GM12874 (cell line): Measurements from ENCODE around the gene CXXC5.

Source experiments
- TF ChIP-seq, protein P1 (sequence below): IDR thresholded peaks from 2 replicates; pipeline ENCODE4 v1.5.1; 2011; ENCODE audit warnings: low read depth, mild to moderate bottlenecking, control low read depth, low read length, moderate library complexity; ENCODE audit not compliant: insufficient read depth

The CXXC5 gene

DNA sequence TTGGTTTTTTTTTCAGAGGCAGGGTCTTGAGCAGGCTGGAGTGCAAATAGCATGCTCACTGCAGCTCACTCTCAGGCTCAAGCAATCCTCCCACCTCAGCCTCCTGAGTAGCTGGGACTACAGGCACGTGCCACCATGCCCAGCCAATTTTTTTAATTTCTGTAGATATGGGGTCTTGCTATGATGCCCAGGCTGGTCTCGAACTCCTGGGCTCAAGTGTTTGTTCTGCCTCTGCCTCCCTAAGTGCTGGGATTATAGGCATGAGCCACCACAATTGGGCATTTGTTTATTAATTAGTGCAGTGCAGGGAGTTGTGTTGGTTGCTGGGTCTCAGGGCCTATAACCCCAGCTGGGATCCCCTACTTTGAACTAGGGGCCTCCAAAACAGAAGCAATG, 47.0 kb downstream of the CXXC5 start:
- TF ChIP-seq, protein P1, sequence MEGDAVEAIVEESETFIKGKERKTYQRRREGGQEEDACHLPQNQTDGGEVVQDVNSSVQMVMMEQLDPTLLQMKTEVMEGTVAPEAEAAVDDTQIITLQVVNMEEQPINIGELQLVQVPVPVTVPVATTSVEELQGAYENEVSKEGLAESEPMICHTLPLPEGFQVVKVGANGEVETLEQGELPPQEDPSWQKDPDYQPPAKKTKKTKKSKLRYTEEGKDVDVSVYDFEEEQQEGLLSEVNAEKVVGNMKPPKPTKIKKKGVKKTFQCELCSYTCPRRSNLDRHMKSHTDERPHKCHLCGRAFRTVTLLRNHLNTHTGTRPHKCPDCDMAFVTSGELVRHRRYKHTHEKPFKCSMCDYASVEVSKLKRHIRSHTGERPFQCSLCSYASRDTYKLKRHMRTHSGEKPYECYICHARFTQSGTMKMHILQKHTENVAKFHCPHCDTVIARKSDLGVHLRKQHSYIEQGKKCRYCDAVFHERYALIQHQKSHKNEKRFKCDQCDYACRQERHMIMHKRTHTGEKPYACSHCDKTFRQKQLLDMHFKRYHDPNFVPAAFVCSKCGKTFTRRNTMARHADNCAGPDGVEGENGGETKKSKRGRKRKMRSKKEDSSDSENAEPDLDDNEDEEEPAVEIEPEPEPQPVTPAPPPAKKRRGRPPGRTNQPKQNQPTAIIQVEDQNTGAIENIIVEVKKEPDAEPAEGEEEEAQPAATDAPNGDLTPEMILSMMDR, result no peak

DNA sequence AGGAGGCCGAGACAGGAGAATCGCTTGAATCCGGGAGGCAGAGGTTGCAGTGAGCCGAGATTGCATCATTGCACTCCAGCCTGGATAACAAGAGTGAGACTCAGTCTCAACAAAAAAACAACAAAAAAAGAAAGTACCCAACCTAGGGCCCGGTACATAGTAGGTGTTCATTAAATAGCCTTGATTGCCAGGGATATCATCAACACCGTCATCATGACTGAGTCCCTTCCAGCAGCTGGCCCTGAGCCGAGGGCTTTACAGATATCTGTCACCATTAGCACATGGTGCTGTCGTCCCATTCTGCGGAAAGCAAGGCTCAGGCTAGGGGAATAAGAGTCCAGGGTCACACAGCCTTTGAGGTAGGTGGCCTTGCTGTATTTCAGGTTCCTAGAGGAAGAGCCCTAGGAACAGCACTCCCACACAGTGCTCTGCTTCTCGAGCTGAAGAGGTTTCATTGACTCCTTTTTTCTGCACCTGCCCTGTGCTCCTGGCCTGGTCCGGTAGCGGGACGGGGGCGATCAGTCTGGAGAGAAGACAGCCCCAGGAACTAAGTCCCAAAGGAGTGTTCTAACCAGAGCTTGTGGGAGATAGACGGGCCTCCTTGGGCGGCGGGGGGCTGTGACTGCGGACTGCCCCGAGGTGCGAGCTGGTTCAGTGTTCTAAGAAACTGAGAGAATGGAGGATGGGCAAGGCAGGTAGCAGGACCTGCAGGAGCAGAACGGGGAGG, 48.2 kb downstream of the CXXC5 start:
- TF ChIP-seq, protein P1, result no peak

DNA sequence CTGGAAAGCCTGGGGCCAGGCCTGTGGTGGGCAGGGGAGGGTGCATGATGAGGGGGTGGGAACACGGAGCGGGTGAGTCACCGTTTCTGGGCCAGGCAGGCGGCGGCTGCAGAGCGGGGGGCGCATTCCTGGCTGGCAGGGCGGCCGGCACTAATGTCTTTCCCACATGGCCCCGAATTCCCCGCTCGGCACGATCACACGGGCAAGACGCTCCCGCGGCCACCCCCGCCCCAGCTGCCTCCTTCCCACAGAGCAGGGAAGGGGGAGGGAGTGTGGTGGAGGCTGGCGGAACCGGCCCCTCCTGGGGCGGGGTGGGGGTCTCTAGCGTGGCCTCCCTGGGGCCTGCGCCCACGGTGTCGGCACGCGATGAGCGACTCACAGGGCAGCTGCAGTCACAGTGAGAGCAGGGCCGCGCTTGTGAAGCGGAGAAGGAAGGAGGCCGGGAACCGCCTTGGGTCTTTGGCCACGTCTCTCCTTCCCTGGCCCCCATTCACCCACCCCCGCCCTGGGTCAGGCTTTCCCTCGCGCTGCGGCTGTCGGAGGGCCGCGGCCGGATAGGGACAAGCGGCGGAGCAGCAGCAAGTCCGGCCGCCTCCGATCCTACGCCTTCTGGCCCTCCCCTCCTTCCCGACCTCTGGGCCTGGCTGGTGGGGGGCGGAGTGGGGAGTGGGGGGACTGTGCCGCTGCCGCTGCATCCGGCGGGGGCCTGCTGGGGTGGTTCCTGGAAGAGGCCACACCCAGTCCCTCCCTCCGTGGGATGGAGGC, 48.9 kb downstream of the CXXC5 start:
- TF ChIP-seq, protein P1, result no peak

DNA sequence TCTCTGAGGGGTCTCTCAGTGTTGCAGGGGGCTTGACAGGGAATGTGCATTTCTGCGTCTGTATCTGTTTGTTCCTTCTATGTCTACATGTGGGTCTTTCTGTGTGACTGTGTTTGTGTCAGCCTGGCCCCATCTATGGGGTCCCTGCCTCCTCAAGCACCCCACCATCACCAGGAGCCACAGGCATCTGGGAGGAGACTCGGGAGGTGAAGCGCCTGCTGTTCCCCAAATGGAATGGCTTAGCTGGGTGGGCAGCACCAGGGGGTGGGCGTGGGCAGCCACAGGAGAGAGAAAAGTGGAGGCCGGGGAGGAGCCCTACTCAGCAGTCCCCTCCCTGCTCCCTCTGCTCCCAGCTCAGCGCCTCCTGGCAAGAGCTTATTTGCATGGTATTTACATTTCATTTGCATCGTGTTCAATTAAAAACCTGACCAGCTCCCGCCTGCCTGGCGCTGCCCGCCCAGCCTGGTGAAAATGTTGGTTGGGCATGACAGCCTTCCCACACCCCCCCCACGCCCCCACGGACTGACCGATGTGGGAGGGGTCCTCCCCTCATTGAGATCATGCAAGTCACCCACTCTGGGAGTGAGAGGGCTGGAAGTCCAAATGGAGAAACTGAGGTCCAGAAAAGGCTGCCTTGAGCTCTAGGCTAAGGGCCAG, 50.5 kb downstream of the CXXC5 start:
- TF ChIP-seq, protein P1, result no peak

DNA sequence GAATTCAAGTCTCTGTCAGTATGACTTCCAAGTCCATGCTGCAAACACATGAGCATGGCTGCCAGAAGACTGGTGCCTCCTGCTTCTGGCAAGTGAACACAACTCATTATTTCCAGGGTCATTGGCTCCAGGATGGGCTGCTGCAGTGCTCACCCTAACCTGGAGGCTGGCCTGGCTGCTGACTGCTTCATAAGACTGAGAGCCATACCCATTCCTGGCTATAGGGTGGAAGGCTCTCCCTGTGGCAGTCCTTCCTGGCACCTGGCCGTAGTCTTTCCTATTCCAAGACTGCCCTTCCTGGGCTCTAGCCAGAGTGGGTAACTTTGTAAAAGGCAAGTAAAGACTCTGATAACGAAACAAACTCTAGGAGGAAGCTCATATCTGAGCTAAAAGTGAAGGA, 51.2 kb downstream of the CXXC5 start:
- TF ChIP-seq, protein P1, result no peak

DNA sequence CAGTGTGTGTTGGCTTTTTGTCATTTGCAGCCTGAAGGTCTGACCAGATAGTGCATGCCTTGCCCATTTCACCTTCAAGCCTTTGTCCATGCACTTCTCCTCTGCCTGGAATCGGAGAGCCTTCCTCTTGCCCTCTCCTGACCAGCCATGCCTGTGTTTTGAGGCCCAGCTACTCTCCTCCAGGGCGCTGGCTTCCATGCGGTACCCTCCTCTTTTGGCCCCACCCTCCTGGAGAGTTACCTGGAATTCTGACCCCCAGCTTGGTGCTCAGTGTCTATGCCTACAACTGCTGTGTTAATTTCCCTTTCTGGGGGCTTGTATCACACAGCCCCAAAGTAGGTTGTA, 52.5 kb downstream of the CXXC5 start:
- TF ChIP-seq, protein P1, result no peak

DNA sequence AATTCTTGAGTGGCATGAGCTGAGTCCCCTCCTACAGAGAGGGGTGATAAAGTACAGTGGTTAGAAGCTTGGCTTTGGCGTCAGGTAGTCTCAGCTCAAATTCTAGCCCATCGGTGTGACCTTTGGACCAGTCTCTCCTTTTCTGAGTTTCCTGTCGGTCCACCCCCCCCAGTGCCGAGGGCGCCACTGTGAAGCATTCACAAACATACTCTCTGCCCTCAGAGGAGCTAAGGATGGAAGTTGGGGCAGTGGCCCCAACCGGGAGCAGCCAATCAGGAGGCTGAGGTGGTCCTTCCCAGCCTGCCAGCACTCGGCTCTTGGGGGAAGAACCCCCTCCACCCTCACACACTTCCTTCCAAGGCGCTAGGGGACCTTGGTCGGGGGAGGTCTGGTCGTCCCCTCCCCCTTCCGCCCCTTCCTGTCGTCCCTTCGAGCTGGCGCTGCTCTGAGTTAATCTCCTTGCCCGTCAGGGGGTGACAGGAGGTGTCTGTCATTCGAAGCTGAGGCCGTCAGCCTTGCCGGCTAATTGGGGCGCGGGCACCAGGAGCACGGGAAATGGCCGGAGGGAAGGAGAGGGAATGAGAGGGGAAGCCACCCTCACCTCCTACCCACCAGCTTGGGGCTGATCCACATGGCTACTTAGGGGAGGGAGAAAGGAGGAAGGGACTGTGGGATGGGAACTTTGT, 53.0 kb downstream of the CXXC5 start:
- TF ChIP-seq, protein P1, result no peak
